DND-41 (cell line): ENCODE data around the gene UBL3.

Experiments
- EZH2 ChIP-seq: IDR thresholded peaks from 3 replicates; pipeline ENCODE4 v1.6.1; 2012; ENCODE audit warnings: borderline replicate concordance, low read depth, mild to moderate bottlenecking, moderate library complexity, low read length, inconsistent platforms; ENCODE audit not compliant: severe bottlenecking
- TF ChIP-seq, protein P1 (sequence below): IDR thresholded peaks from 2 replicates; pipeline ENCODE4 v1.5.1; 2012; ENCODE audit warnings: borderline replicate concordance, low read length, moderate library complexity, mild to moderate bottlenecking; ENCODE audit not compliant: poor library complexity, severe bottlenecking; ENCODE audit errors: extremely low read depth

DNA sequence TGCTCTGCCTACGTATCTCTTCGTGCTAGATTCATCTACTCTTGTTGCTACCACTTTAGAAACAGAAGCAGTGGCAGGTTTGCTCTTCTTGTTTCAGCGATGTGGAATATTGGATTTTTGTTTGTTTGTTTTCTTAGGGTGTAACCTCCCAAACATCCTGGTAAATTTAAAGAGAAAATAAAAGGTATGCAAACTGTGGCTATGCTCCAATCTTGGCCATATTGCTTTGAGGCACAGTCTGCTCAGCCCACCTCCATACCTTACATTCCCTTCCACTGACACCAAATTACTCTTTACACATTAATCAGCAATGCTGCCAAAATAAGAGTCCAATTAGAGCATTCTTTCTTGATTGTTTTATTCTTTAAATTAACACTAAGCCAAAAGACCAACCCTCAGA lies 25.2 kb upstream of the UBL3 start:
- TF ChIP-seq, protein P1, sequence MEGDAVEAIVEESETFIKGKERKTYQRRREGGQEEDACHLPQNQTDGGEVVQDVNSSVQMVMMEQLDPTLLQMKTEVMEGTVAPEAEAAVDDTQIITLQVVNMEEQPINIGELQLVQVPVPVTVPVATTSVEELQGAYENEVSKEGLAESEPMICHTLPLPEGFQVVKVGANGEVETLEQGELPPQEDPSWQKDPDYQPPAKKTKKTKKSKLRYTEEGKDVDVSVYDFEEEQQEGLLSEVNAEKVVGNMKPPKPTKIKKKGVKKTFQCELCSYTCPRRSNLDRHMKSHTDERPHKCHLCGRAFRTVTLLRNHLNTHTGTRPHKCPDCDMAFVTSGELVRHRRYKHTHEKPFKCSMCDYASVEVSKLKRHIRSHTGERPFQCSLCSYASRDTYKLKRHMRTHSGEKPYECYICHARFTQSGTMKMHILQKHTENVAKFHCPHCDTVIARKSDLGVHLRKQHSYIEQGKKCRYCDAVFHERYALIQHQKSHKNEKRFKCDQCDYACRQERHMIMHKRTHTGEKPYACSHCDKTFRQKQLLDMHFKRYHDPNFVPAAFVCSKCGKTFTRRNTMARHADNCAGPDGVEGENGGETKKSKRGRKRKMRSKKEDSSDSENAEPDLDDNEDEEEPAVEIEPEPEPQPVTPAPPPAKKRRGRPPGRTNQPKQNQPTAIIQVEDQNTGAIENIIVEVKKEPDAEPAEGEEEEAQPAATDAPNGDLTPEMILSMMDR, result no peak
- TF ChIP-seq EZH2, result no peak
